Stimulated activated CD8-positive, alpha-beta memory T cell treated with anti-CD3 and anti-CD28 coated beads, Interleukin-7, amount 100 ng/mL, for 1 hour (primary cell): ENCODE results near the gene VWA2.

Source experiments
- DNase-seq, 2 donors: peaks; one replicate each; pipeline ENCODE4 v3.0.0-alpha.2; 2020; ENCODE audit warnings: low read depth in 2 of 2

Gene VWA2

DNA sequence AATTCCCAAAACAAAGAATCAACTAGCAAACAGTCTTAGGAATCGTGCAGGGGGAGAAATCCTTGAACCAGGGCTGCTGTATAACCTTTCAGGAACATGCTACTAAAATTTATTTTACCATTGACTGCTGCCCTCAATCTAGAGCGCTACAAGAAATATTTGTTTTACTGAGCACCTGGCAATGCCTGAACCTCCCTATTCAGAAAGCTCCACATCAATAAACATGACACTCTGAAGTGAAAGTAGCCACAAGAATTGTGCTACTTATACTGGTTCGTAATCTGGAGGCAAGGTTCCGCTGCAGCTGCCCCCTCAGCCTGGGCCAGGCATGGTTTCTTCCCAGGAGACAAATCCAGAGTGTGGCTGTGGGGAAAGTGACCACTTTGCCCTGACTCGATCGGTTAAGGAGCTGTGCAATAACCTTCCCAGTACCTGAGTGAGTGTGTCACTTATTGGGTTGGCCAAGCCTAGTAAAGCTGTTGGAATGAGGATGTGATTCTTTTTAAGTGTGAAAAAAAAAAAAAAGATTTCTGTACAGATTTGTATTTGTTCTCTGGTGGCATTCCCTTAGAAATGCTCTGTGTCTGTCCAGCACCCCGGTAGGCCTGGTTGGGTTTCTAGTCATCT, 7.7 kb downstream of the VWA2 start:
- no peak for DNase-seq

DNA sequence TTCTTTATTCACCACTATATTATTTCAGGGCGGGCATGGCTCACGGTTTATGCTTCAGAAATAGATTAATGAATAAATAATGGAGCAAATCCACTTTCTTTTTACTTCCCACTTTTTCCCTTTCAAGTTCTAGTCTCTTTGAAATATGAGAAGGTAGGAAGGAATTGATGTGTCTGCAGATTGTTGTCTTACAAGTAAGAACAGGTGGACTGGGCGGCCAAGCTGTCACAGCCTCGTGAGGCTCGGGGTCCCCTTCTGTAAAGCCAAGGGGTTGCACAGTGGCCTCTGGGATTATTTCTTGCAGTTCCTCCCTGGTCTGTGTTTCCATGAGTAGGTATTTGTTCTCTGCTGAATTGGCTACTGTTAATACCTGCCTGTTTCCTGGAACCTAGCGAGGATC, 11.2 kb downstream of the VWA2 start:
- no peak for DNase-seq

DNA sequence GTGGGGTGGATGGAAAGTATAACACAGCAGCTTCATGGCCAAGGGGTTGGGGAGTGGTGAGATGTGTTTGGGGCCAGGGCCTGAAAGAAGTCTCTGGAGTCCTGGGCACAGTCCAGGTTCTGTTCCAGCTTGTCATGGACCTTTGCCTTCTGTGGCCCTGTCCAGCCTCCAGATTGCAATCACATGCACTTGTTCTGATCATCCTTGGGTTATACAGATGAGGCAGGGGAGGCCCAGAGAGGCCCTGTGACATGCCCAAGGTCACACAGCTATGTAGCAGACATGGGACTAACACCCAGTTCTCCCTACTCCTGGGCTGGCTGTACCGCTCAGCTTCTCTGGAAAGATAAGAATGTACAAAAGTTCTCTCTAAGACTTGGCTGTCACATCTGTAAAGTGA, 11.7 kb downstream of the VWA2 start:
- no peak for DNase-seq

DNA sequence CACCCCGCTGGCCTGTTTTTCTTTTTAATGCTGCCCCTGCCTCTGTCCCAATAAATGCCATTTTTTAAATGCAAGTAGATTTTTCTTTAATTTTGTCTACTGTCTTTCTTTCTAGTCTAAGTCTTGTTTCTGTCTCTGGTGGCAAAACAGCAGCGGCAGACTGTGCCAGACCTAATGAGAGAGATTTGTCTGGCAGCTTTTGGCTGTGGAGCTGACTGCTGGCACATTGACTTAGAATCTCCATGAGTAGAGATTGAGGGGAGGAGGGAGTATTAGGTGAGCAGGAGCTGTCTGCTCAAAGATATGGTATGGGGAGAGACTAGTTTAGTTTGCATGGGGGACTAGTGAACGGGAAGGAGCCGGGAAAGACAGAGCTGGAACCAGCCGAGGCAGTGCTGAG, 13.0 kb downstream of the VWA2 start:
- DNase-seq = no peak

DNA sequence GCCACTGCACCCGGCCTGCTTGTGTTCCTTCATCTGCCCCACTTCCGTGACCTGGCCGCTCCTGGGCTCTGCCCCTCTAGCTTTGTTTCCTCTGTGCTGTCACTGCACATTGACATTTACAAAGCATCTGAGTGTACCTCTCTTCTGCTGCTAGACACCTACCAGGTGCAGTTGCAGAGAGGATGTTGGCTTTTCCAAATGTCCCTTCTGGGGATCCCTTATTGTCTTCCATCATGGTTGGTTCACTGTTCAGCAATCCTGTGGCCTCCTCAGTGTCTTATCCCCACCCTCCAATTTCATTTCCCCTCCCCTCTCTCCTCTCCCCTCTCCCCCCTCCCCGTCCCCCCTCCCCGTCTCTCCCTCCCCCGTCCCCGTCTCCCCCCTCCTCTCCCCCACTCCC, 13.8 kb downstream of the VWA2 start:
- no peak for DNase-seq

DNA sequence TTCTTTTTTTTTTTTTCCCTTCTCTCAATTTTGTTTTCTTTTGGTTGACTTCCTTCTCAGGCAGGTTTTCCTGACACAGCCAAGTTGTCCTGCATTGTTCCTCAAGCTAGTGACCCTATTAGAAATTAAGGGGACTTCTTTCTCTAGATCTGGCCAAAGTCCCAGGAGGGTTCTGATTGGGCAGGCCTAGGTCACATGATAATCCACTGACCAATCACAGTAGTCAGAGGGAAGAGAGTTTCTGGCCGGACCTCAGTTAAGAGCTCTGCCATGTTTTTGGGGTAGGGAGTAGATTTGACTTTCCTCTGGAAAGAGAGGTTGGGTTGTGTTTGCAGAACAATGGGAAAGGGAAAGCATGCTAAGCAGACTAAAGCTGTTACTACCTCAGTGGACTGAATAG, 16.2 kb downstream of the VWA2 start:
- DNase-seq = no peak

DNA sequence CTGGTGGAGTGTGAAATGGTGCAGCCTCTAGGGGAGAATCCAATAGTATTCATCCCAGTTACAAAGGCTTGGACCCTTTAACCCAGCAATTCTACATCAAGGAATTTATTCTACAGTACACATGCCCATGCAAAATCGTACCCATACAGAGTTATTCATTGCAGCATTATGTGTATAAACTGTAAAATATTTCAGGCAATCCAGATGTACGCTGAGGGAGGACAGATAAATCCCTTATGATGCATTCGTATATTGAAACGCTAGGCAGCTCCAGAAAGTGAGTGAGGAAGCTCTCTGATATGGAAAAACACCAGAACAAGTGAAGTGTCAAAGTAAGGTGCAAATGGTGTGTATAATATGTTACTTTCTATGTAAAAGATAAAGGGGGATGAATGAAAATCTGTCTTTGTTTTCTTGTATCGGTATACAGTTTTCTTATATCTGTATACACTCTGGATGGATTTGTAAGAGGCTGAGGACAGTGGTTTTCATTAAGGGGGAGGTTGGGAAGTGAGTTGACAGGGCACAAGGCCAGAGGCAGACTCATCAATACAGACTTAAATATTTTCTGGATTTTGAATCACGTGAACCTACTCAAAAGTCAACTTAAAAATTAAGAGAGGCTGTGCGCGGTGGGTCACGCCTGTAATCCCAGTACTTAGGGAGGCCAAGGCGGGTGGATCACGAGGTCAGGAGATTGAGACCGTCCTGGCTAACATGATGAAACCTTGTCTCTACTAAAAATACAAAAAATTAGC, 17.1 kb downstream of the VWA2 start:
- no peak for DNase-seq

DNA sequence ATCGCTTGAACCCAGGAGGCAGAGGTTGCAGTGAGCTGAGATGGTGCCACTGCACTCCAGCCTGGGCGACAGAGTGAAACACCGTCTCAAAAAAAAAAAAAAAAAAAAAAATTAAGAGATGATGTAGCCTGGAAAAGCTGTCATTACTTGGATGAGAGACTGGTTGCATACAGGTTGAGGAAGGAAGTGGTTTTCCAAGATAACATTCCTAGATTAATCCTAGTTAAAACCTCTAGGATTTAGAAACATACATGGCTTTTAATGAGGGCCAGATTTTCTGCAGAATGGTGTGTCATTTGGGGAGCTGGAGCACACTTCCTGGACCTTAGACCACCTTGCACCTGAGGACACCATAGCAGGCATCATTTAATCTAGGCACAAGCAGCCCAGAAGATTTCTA, 17.8 kb downstream of the VWA2 start:
- no peak for DNase-seq

DNA sequence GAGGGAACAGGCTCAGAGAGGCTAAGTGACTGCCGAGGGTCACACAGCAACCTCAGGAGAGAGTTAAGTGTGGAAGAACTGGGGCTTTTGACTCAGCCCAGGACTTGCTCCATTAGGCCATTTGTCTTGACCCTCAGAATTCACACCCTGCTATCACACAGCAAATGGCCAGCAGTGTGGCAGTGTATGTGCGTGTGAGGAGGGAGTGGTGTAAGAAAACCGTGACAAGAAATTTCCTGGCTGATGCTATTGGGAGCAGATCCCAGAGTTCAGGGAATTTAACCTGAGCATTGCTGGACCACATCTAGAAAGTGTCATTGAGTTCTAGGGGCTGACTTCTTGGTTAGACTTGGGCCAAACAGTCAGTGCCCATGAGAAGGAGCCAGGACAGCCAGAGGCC, 18.4 kb downstream of the VWA2 start:
- DNase-seq = no peak

DNA sequence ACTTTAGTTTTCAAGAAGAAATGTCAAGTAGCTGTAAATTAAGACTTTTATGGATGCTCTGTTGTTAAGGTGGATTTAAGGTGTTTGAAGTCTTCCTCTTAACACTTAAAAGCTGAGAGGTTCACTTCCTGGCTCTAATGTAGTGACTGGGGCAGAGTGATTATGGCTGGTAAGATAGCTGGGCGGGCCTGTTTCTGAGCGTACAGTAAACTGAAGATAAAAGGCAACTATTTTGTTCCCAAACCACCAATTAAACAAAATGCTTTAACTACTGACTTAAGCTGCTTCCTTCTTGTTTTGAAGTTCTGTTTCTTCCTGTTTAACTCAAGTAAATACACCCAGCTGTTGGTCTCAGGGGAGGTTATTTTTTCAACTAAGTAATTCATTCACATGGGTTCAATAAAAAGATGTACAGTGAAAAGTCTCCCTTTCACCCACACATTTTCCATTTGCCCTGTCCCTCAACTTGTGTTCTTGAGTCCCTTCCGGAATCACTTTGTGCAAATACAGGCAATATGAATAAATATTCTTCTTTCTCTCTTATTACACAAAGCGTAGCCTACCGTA, 19.3 kb downstream of the VWA2 start:
- DNase-seq = no peak

DNA sequence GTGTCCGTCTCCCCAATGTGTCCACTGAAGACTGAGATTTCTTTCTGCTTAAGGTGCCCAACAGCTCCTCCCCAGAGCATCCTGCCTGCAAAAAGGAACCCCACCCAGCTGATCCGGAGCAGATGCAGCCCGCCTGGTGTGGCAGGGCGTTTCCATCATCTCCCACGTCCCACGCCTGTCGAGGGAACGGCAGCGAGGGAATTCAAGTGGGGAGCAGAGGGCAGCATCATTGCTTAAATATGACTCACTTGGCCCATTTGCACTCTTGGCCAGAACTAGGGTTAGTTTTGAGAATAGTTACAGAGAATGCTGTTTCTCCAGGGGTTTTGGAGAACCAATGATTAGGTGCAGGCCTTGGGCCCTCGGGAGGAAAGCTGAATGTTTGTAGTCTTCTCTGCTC, 20.8 kb downstream of the VWA2 start:
- DNase-seq = no peak

DNA sequence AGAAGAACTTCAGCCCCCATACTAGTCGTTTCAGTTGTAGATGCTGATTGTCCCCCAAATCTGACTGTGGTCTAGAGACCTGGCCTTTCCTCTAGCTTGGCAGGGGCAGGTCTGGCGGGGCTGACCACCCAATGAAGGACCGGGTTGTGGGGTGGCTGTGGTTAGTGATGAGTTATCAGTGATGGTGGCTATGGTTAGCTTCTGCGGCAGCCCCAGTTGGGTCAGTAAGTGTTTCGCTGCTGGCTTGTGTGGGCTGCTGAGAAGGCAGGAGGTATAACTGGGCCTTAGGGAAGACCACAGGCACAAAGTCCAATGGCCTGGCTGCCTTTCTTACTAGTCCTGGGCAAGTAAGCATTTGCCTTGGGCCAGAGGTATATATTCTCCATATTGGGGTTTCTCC, 21.3 kb downstream of the VWA2 start:
- no peak for DNase-seq

DNA sequence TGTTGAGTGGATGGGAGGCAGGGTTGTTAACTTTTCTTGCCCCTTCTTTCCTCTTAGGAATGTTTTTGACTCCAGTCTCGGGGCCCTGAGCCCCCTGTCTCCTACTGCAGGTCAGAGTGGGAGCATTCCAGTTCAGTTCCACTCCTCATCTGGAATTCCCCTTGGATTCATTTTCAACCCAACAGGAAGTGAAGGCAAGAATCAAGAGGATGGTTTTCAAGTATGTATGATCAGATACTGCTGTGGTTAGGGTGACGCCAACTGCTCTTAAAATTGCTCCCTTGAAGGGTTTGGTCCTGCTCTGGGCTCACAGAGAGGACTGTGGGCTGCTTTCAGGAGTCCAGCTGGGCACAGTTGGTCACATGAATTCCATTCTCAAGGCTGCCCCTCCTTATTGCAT, 22.0 kb downstream of the VWA2 start:
- DNase-seq = no peak

DNA sequence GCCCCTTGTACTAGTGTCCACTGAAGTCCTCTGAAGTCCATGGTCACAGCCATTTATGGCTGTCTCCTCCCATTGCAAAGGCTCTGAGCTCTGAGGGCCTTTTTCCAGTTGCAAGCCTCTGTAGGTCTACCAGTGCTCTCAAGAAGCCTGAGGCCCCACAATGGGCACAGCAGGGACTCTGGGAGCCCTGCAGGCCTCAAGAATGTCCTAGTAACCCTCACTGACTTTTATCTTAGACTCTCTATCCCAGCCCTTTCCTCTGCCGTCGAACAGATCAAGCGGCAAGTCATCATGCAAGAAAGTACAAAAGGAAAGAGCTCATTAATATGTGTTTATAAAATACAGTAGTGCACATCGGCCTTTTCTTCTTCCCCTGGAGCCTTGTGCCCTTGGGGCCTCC, 23.4 kb downstream of the VWA2 start:
- DNase-seq = no peak

DNA sequence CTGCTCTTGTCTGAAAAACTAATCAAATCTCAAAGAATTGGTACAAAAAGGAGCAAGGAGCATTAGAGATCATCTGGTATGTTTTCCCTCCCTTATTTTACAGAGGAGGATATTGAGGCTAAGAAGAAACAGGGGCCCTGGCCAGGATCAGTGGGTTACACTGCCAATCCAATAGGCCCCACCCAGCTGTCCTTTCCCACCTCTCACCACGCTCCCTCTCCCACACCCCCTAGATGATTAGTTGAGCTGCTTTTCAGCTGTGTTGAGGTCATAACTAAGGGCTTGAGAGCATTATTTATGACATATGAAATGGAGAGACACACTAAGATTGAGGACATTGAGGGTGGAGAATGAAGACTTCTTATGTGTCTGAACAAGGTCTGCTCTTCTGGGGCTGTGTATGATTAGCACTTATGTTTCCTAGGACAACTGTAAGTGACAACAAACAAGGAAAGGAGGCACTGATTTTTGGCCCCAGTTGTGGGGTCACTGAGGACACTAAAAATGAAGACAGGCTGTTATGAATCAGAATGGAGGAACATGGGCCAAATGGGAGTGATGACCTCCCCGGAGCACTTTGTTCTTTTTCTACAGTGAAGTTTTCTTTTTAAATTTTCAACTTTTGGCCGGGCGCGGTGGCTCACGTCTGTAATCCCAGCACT, 26.5 kb downstream of the VWA2 start:
- DNase-seq = no peak

DNA sequence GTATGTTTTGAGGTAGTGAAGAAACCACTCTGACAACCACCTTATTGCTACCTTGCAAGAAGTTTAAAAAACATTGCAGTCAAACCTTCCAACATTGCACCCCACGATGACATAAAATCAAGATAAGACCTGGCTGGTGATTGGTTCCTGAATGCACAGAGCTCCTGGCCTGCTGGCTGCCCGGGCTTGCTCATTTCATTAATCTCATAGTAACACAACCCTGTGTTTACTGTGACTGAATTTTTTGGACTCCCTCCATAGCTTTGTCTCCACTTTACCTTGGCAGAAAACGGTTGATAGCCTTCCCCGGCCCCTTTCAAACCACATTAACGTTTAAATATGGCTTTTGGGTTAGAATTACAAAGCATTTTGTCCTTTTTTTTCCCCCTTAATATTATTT, 27.5 kb downstream of the VWA2 start:
- no peak for DNase-seq

DNA sequence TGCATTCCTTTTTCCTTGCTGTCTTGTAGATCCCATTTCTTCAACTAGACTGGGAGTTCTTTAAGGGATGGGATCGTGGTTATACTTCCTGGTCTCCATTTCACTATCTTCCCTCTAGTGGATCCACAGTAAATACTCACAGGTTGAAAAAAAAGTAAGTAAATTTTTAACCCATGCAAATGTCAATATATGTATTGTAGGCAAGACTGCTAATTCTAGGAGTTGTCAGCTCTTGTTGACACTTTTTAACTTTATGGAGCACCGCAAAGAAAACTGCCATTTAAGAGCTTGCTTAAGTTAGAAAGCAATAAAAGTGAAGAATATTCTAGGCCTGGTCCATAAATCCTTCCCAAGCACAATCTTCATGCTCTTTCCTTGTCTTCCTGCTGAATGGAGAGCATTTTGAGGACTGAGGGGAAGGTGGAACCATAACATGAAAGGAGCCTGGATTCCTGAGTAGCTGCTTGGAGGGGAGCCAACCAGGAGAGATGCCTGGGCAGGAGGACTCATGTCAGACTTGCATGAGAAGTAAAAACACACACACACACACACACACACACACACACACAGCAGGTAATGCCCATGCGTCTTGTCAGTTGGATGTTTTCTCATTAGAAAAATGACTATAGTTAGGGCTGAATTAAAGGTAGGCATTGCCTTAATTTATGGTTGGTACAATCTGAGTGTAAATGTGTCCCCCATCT, 32.2 kb downstream of the VWA2 start:
- DNase-seq = no peak

DNA sequence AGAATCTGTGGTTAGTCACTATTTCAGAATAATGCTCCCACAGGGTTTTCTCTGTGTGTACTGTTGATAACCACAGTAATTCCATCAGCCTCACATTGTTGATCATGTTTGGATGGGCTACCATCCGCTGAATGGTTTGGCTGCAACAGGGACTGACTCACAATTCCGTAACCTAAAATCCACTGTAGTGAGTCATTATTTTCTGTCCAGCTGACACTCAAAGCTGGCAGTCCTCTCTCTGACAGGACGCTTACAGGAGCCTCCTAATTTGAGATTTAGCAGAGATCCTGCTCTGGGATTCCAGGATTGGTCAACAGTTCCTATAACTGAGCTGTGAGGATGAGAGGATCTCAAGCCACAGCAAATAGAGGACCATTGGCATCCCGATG, 32.7 kb downstream of the VWA2 start:
- DNase-seq = no peak

DNA sequence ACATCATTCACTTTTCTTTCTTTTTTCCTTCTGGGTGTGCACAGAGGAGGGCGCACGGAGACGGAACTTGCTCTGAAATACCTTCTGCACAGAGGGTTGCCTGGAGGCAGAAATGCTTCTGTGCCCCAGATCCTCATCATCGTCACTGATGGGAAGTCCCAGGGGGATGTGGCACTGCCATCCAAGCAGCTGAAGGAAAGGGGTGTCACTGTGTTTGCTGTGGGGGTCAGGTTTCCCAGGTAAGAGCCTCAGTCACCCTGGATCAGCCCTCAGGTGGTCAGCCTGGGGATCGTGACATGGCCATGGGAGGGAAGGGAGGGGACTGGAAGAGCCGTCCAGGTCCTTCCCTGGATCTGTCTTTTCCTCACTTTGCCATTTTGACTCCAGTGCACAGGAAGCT, 33.6 kb downstream of the VWA2 start:
- no peak for DNase-seq

DNA sequence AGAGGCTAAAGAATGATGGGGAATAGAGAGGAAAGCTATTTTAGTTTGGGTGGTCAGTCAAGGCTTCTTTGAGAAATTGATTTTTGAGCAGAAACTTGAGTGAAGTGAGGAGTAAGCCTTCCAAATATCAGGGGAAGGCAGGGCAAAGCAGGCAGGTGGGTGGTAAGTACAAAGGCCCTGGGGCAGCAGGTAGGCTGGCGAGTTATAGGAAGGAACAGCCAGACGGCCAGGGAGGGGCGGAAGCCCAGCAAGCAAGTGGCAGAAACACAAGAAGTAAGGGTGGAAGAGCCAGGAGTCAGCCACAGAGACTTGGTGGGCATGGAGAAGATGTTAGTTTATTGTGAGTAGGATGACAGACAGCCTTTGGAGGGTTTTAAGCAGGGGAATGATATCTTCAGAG, 34.9 kb downstream of the VWA2 start:
- no peak for DNase-seq

DNA sequence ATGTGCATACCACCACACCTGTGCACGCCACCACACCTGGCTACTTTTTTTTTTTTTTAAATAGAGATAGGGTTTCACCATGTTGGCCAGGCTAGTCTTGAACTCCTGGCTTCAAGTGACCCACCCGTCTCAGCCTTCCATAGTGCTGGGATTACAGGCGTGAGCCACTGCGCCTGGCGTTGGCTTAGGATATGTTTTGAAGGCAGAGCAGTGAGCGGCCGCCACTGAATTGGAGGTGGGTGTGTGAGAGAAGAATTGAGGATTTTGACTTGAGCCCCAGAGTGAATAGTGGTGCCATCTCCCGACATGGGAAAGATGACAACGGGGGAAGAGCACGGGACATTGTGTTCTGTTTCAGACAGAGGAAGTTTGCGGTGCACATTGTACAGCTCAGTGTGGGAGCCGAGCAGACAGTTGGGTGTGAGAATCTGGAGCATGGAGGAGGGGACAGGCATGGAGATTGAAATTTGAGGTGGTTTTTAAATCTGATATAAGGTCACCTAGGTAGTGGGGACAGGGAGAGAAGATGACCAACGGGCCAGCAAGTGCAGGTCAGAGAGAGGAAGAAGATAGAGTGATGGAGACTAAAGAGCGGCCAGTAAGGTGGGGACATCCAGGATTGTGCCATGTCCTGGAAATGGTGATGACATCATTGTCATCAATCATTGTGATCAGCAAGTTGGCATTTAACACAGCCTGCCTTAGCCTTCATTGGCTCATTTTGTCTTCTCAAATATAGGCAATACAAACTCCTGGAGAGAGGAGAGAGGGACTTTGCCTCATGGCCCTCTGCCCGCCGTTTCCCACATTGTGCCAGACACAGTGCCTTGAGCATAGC, 35.8 kb downstream of the VWA2 start:
- no peak for DNase-seq

DNA sequence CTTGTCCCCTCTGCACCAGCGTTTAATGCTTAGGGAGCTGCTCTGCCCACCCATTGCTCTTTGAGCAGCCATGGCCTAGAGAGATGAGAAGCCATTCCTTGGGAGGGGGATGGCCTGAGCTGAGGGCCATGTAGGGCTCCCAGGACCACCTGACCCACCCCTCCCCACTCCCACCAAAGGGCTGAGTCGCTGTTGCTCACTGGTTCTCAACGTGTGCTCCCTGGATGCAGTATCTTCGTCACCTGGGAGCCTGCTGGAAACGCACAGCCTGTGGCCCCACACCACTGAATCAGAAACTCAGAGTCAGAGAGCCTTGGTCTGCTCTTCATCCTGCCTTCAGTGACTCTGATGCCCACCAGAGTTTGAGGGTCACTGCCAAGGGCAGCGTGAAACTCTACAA, 37.0 kb downstream of the VWA2 start:
- no peak for DNase-seq
